K562 (cell line): ENCODE data around the gene LIX1L. TPM values are rescaled to one million over a fixed set of nuclear protein-coding genes. Genes with fewer than 3 reads are reported as not detected.

Source experiments
- ATAC-seq: fragments of 200-7000 bp; cut with Tn5 transposase; 3 replicates; pipeline ENCODE4 v1.9.1; 2020; ENCODE audit warnings: moderate library complexity
- BruUV-seq: library from RNA; stranded (reverse); fragments of 400-500 nt; replicated peaks from 2 replicates; lab custom pipeline; 2021; lab: Mats Ljungman, UMichigan
- CTCF ChIA-PET: fragments of 300-600 bp; formaldehyde crosslinking; extraction: SDS; loops from one replicate; lab custom pipeline; 2021; ENCODE audit warnings: low intra/inter-chr PET ratio; lab: Yijun Ruan, JAX
- POLR2A ChIA-PET: fragments of 300-600, 350-650 bp; sonication (Branson Sonifier 250); formaldehyde crosslinking; extraction: SDS; loops from one replicate; lab custom pipeline; 2021; ENCODE audit warnings: antibody characterized with exemption, inconsistent platforms; lab: Yijun Ruan, JAX
- DNase-seq, 4 experiments: peaks; one replicate each; pipeline versions ENCODE4 v3.0.0 to v3.0.0-alpha.2; 2011 to 2018; ENCODE audit warnings: low spot score in 3 of 4, mixed read lengths in 3 of 4; ENCODE audit errors: extremely low read depth in 1 of 4
- FAIRE-seq: peaks from 2 replicates; lab custom pipeline; 2011; peaks lifted over from hg19 to GRCh38; lab: Jason Lieb, UNC
- H2AFZ ChIP-seq: 2 replicates; pipeline ENCODE4 v1.6.0; 2011; ENCODE audit warnings: low read depth, low read length, control low read depth, inconsistent platforms
- H3K27ac ChIP-seq: fragments of 200-600 bp; 3 replicates; pipeline ENCODE4 v1.8.0; 2011; ENCODE audit warnings: low read depth, mild to moderate bottlenecking, control low read depth, inconsistent platforms, low read length, moderate library complexity, mixed read lengths; ENCODE audit errors: extremely low read depth
- H3K27me3 ChIP-seq, 2 experiments: fragments of 300-600 bp in 1 of 2; 2 replicates in 1 of 2; 3 replicates in 1 of 2; pipeline versions ENCODE4 v1.6.0 to v1.8.0; 2011; ENCODE audit warnings: inconsistent platforms in 2 of 2, low read length in 2 of 2, mild to moderate bottlenecking in 1 of 2, mixed read lengths in 1 of 2, moderate library complexity in 1 of 2; ENCODE audit not compliant: control insufficient read depth in 2 of 2, insufficient read depth in 2 of 2
- H3K36me3 ChIP-seq: fragments of 300-600 bp; 3 replicates; pipeline ENCODE4 v1.8.0; 2011; ENCODE audit warnings: mild to moderate bottlenecking, low read length, inconsistent platforms; ENCODE audit not compliant: control insufficient read depth, insufficient read depth
- H3K4me1 ChIP-seq, 2 experiments: fragments of 200-600 bp in 1 of 2; replicated peaks in 1 of 2; 2 replicates in 1 of 2; 3 replicates in 1 of 2; pipeline versions ENCODE4 v1.5.1 to v1.8.0; 2011; ENCODE audit warnings: inconsistent platforms in 2 of 2, low read length in 2 of 2, mild to moderate bottlenecking in 1 of 2, mixed read lengths in 1 of 2, moderate library complexity in 1 of 2; ENCODE audit not compliant: control insufficient read depth in 2 of 2, insufficient read depth in 2 of 2
- H3K4me2 ChIP-seq: 2 replicates; pipeline ENCODE4 v1.6.1; 2011; ENCODE audit warnings: low read length, control low read depth, inconsistent platforms, mixed read lengths; ENCODE audit not compliant: insufficient read depth
- H3K4me3 ChIP-seq: fragments of 200-600 bp; sonication (generic), shearing (Covaris generic); 2 replicates; pipeline ENCODE4 v1.5.1; 2016; ENCODE audit warnings: control low read depth, inconsistent platforms
- H3K79me2 ChIP-seq: fragments of 200-600 bp; 3 replicates; pipeline ENCODE4 v1.8.0; 2011; ENCODE audit warnings: low read length, inconsistent platforms; ENCODE audit not compliant: control insufficient read depth, insufficient read depth
- H3K9ac ChIP-seq, 2 experiments: 2 replicates each; pipeline versions ENCODE4 v1.6.0 to v1.6.1; 2011; ENCODE audit warnings: low read depth in 2 of 2, low read length in 2 of 2, control low read depth in 1 of 2, inconsistent platforms in 1 of 2, mild to moderate bottlenecking in 1 of 2, mixed read lengths in 1 of 2; ENCODE audit not compliant: insufficient read depth in 1 of 2
- H3K9me1 ChIP-seq: one replicate; pipeline ENCODE4 v1.6.0; 2011; ENCODE audit warnings: inconsistent platforms, mild to moderate bottlenecking, low read length, moderate library complexity; ENCODE audit not compliant: control insufficient read depth, insufficient read depth
- H3K9me3 ChIP-seq: replicated peaks from 2 replicates; pipeline ENCODE4 v1.5.1; 2011; ENCODE audit warnings: low read depth, low read length, inconsistent platforms; ENCODE audit not compliant: control insufficient read depth, insufficient read depth
- H4K20me1 ChIP-seq: replicated peaks from 2 replicates; pipeline ENCODE4 v1.6.1; 2011; ENCODE audit warnings: low read length, inconsistent platforms, mixed read lengths; ENCODE audit not compliant: control insufficient read depth, insufficient read depth
- CREB1 ChIP-seq, 2 experiments: sonication (generic) in 1 of 2; formaldehyde crosslinking in 1 of 2; IDR thresholded peaks; 2 replicates each; pipeline versions ENCODE4 v1.6.1 to v1.8.0; 2012 to 2022; ENCODE audit warnings: inconsistent platforms in 1 of 2, mild to moderate bottlenecking in 1 of 2, missing genetic modification reagents in 1 of 2, moderate library complexity in 1 of 2
- DEAF1 ChIP-seq: fragments of 450-650 bp; formaldehyde crosslinking; IDR thresholded peaks from 2 replicates; pipeline ENCODE4 v1.4.0; 2020; ENCODE audit warnings: mild to moderate bottlenecking, moderate library complexity
- ETV5 ChIP-seq: sonication (generic); formaldehyde crosslinking; IDR thresholded peaks from 2 replicates; pipeline ENCODE4 v1.4.0; 2020; ENCODE audit warnings: low read depth, mild to moderate bottlenecking, missing genetic modification reagents
- FOXK2 ChIP-seq, 2 experiments: fragments of 450-650 bp; IDR thresholded peaks in 1 of 2; conservative IDR thresholded peaks in 1 of 2; 2 replicates each; pipeline ENCODE4 v1.6.1; 2016; ENCODE audit warnings: low read depth in 2 of 2, mild to moderate bottlenecking in 1 of 2
- HDAC2 ChIP-seq: fragments of 450-650 bp; IDR thresholded peaks from 2 replicates; pipeline ENCODE4 v1.6.1; 2016; ENCODE audit warnings: mild to moderate bottlenecking
- HDGF ChIP-seq: fragments of 450-650 bp; IDR thresholded peaks from 2 replicates; pipeline ENCODE4 v1.6.1; 2016
- SMARCA4 ChIP-seq: fragments of 450-650 bp; IDR thresholded peaks from 2 replicates; pipeline ENCODE4 v1.6.1; 2016
- SPI1 ChIP-seq: IDR thresholded peaks from 2 replicates; pipeline ENCODE4 v1.6.1; 2011; ENCODE audit warnings: low read depth, low read length, control low read depth, borderline replicate concordance
- ZNF12 ChIP-seq: sonication (generic); formaldehyde crosslinking; IDR thresholded peaks from 2 replicates; pipeline ENCODE4 v1.4.0; 2020; ENCODE audit warnings: mild to moderate bottlenecking, missing genetic modification reagents
- ZNF347 ChIP-seq: fragments of 450-650 bp; formaldehyde crosslinking; IDR thresholded peaks from 2 replicates; pipeline ENCODE4 v1.4.0; 2020; ENCODE audit warnings: low read depth, mild to moderate bottlenecking, moderate library complexity
- ZNF778 ChIP-seq: fragments of 450-650 bp; formaldehyde crosslinking; IDR thresholded peaks from 2 replicates; pipeline ENCODE4 v1.4.0; 2020; ENCODE audit warnings: mild to moderate bottlenecking, moderate library complexity
- WGBS: fragments of 100-300 bp; shearing (Covaris generic); methylation state at CpG from one replicate; pipeline ENCODE4 v1.1.6; 2016; ENCODE audit warnings: low coverage, mixed read lengths; ENCODE audit not compliant: insufficient coverage; ENCODE audit errors: missing lambda C conversion rate; 5-methylcytosine and 5-hydroxymethylcytosine counted together
- in situ Hi-C: fragments of 300-500 bp; cut with MboI; formaldehyde crosslinking; loops from 4 replicates; pipeline ENCODE4 v1.15.0; 2018; ENCODE audit warnings: inconsistent platforms, mixed read lengths
- intact Hi-C: fragments of 100-400 bp; cut with micrococcal nuclease; formaldehyde crosslinking; loops from 2 replicates; pipeline ENCODE4 v1.14.2; 2022
- polyA plus RNA-seq, 8 experiments: library from polyadenylated mRNA; depleted of rRNA in 4 of 8; stranded (reverse) in 5 of 8; unstranded in 3 of 8; fragments of >200 nt; fragmentation: Nextera tagmentation in 2 of 8; fragmentation: Illumina TruSeq in 1 of 8; extraction: Ambion mirVana in 2 of 8; extraction: Trizol in 1 of 8; gene quantifications; 2 replicates each; pipeline versions ENCODE4 v1.2.1 to v1.2.3, GENCODE V29; 2011 to 2014; ENCODE audit warnings: inconsistent platforms in 1 of 8, missing spikeins in 1 of 8
- total RNA-seq, 7 experiments: library from RNA; depleted of rRNA in 6 of 7; stranded (reverse); fragments of >200 nt in 6 of 7; fragmentation: Illumina TruSeq in 2 of 7; extraction: Trizol in 2 of 7; gene quantifications; 2 replicates each; pipeline versions ENCODE4 v1.2.1 to v1.2.3, GENCODE V29; 2011 to 2021; ENCODE audit warnings: low replicate concordance in 1 of 7
- TF ChIP-seq, protein P1 (sequence below), 2 experiments: fragments of 450-650 bp in 1 of 2; IDR thresholded peaks; 2 replicates each; pipeline ENCODE4 v1.6.1; 2011 to 2017; ENCODE audit warnings: low read depth in 2 of 2, antibody characterized with exemption in 1 of 2, borderline replicate concordance in 1 of 2, low read length in 1 of 2, mild to moderate bottlenecking in 1 of 2, mixed read lengths in 1 of 2; ENCODE audit not compliant: control insufficient read depth in 1 of 2

The LIX1L gene
- total and polyA plus RNA-seq, 9 of the 15 experiments (the other 6 are each of a cell fraction or from before 2014, with no cell fraction given) = 4.6 to 26.5 (median 12.5) TPM

DNA sequence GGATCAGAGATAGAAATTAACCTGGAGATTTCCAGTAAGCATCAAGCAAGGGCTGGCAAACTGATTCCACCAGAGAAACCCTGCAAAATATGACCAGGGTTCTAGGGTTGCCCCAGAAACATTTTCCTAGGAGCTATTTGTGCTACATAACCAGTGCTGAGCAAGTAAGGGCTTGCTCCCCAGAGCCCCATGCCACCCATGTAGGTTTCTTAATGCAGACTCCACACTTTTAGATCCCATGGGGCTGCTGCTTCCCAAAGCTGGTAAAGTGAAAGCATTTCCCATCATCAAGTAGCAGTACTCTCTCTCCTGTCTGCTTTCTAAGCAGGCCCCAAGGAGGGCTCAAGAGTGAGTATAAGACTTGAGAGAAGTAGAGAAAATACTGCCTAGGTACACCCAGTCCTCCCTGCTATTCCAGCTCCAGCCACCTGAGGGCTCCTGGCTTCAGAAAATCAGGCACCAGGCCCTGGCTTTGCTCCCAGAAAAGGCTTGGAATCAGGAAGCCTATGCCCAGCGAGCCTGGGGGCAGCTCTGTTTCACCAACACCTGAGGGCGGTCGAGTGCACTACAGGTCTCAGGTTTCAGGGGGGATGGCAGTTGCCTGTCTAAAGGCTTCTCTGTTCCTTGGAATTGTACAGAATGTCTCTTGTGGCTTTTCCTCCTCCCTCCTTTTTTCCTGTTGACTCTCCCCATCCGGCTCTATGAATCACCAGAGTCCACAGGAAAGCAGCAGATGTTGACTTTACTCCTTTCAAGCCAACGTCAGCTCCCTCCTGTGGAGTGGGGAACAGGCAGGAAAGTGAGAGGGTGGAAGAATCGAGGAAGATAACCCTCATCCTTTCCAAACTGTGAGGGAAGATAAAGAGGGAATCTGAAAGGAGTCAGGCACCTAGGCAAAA lies 66.0 kb downstream of the LIX1L start:
- Histone ChIP-seq H3K9me1 (no peaks in the 10 kb centered on the region), H3K9ac (peak overlapping the region; percentile 45 to 85; a peak in 3 of 4 replicates), H3K4me3 (peak overlapping the region; percentile 4; the same call in 1 of the 2 replicates), H2AFZ (peak overlapping the region; percentile 93), H3K27me3 (no peaks in the 10 kb centered on the region), H3K36me3 (no peaks in the 10 kb centered on the region), H3K4me2 (peak overlapping the region; percentile 72), H3K4me1 (peaks cover 15 to 28% of the 10 kb centered on the region in 2 experiments), H3K9me3 (no peaks in the 10 kb centered on the region), H3K27ac (peak overlapping the region; percentile 40; the same call in 2 of the 3 replicates), H3K79me2 (no peaks in the 10 kb centered on the region), H4K20me1 (no peaks in the 10 kb centered on the region)
- ChIA-PET CTCF (interaction anchor here (0.6 to 2.6 kb wide), 7 partner anchors 18 to 122 kb away, joined by 3 to 32 read pairs (median 5); partner anchors contain the start of gene ITGA10), POLR2A (interaction anchor here (0.7 to 1.9 kb wide), 13 partner anchors 12 to 160 kb away, joined by 3 to 11 read pairs (median 4); partner anchors contain the start of genes ANKRD34A, PIAS3, POLR3GL and RBM8A)
- intact Hi-C loops = loop anchor here (1.0 to 2.0 kb wide), 5 partner anchors 18 to 121 kb away; partner anchors contain the start of genes ITGA10 and NUDT17
- in situ Hi-C loops = no loop called here
- FAIRE-seq (peak; percentile 95), DNase-seq (peak; percentile 86 to 89 (median 87)), ATAC-seq (peak; percentile 92)
- WGBS = under 1% methylated on average over 6 of the region's 6 CpGs
- BruUV-seq = no TSS peak
- TF ChIP-seq ZNF12 (peak; percentile 85; the same call in 1 of the 2 replicates), CREB1 (IDR thresholded peaks at IDR 0.05) (no peak), CREB1 (CRISPR knock-in tag; IDR thresholded peaks at IDR 0.05) (0 out of 2 replicates have a peak, but pooled peaks have one; percentile 11), ZNF778 (CRISPR knock-in tag) (no peak), HDAC2 (no peak), HDGF (0 out of 2 replicates have a peak, but pooled peaks have one; percentile 57), FOXK2 (conservative IDR thresholded peaks at IDR 0.05 in 1 of 2, IDR thresholded peaks at IDR 0.05 in 1 of 2; ENCODE audit: low read depth in 2 of 2) (peak; percentile 18 to 54; a peak in 1 of 4 replicates), DEAF1 (CRISPR knock-in tag) (peak; percentile 79), SPI1 (peak; percentile 41; the same call in 1 of the 2 replicates), SMARCA4 (peak; percentile 66; the same call in 1 of the 2 replicates), ZNF347 (no peak), ETV5 (CRISPR knock-in tag) (peak; percentile 61; the same call in 1 of the 2 replicates)
- TF ChIP-seq, protein P1, sequence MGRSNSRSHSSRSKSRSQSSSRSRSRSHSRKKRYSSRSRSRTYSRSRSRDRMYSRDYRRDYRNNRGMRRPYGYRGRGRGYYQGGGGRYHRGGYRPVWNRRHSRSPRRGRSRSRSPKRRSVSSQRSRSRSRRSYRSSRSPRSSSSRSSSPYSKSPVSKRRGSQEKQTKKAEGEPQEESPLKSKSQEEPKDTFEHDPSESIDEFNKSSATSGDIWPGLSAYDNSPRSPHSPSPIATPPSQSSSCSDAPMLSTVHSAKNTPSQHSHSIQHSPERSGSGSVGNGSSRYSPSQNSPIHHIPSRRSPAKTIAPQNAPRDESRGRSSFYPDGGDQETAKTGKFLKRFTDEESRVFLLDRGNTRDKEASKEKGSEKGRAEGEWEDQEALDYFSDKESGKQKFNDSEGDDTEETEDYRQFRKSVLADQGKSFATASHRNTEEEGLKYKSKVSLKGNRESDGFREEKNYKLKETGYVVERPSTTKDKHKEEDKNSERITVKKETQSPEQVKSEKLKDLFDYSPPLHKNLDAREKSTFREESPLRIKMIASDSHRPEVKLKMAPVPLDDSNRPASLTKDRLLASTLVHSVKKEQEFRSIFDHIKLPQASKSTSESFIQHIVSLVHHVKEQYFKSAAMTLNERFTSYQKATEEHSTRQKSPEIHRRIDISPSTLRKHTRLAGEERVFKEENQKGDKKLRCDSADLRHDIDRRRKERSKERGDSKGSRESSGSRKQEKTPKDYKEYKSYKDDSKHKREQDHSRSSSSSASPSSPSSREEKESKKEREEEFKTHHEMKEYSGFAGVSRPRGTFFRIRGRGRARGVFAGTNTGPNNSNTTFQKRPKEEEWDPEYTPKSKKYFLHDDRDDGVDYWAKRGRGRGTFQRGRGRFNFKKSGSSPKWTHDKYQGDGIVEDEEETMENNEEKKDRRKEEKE (IDR thresholded peaks at IDR 0.05; ENCODE audit: borderline replicate concordance in 1 of 2, control insufficient read depth in 1 of 2, low read depth in 2 of 2, low read length in 1 of 2) = no peak
